ENCODE results near the gene SERPINA4. TPM values are rescaled to one million over a fixed set of nuclear protein-coding genes. Genes with fewer than 3 reads are reported as not detected.

SERPINA4 gene
- polyA plus RNA-seq, 1 donor from 2014 or later, result not detected

- Histone ChIP-seq H3K27ac (ENCODE audit: low read length) (no peak overlapping the region), H2AFZ (ENCODE audit: low read depth, low read length) (no peak overlapping the region), H3K4me2 (ENCODE audit: low read length) (no peak overlapping the region), H3K9me2 (ENCODE audit: insufficient read depth, low read length) (no peaks in the 10 kb centered on the region), H3K36me3 (ENCODE audit: insufficient read depth, low read length) (no peaks in the 10 kb centered on the region), H3K9ac (ENCODE audit: low read length) (no peak overlapping the region), H3K79me2 (replicated peaks; ENCODE audit: insufficient read depth, low read length) (no peaks in the 10 kb centered on the region), H3K27me3 (ENCODE audit: insufficient read depth, low read depth, low read length) (no peaks in the 10 kb centered on the region), H4K20me1 (ENCODE audit: insufficient read depth) (no peaks in the 10 kb centered on the region), H3F3A (ENCODE audit: insufficient read depth, low read length, poor library complexity, severe bottlenecking) (no peaks in the 10 kb centered on the region), H3K4me3 (ENCODE audit: low read length) (no peak overlapping the region), H3K9me3 (ENCODE audit: low read length) (no peaks in the 10 kb centered on the region)
- TF ChIP-seq EP300 (conservative IDR thresholded peaks at IDR 0.05; ENCODE audit: poor library complexity, severe bottlenecking), result no peak
- no peak for TF ChIP-seq CTCF (IDR thresholded peaks at IDR 0.05; ENCODE audit: poor library complexity, severe bottlenecking)
- TF ChIP-seq MXI1 (conservative IDR thresholded peaks at IDR 0.05; ENCODE audit: poor library complexity, severe bottlenecking), result no peak
- TF ChIP-seq RAD21 (conservative IDR thresholded peaks at IDR 0.05), result no peak
- TF ChIP-seq SMC3 (conservative IDR thresholded peaks at IDR 0.05; ENCODE audit: poor library complexity), result no peak
Observed at GRCh38 chr14:94588311-94588710, 27.1 kb downstream of the SERPINA4 start.

- Histone ChIP-seq H3K9me3 (ENCODE audit: low read length) (no peaks in the 10 kb centered on the region), H2AFZ (ENCODE audit: low read depth, low read length) (no peak overlapping the region), H3K4me3 (ENCODE audit: low read length) (no peak overlapping the region), H3K27me3 (ENCODE audit: insufficient read depth, low read depth, low read length) (no peaks in the 10 kb centered on the region), H3K9me2 (ENCODE audit: insufficient read depth, low read length) (no peaks in the 10 kb centered on the region), H4K20me1 (ENCODE audit: insufficient read depth) (no peaks in the 10 kb centered on the region), H3K27ac (ENCODE audit: low read length) (no peak overlapping the region), H3K36me3 (ENCODE audit: insufficient read depth, low read length) (no peaks in the 10 kb centered on the region), H3K9ac (ENCODE audit: low read length) (no peak overlapping the region), H3F3A (ENCODE audit: insufficient read depth, low read length, poor library complexity, severe bottlenecking) (no peaks in the 10 kb centered on the region), H3K4me2 (ENCODE audit: low read length) (no peak overlapping the region), H3K79me2 (replicated peaks; ENCODE audit: insufficient read depth, low read length) (no peaks in the 10 kb centered on the region)
- TF ChIP-seq POLR2AphosphoS5 (IDR thresholded peaks at IDR 0.05), result no peak
Observed at GRCh38 chr14:94591073-94591472, 29.8 kb downstream of the SERPINA4 start.

GRCh38 chr14:94591871-94592270 is 30.6 kb downstream of the SERPINA4 start:
- Histone ChIP-seq H3K27ac (ENCODE audit: low read length) (no peak overlapping the region), H3F3A (ENCODE audit: insufficient read depth, low read length, poor library complexity, severe bottlenecking) (no peaks in the 10 kb centered on the region), H3K9me2 (ENCODE audit: insufficient read depth, low read length) (no peaks in the 10 kb centered on the region), H2AFZ (ENCODE audit: low read depth, low read length) (no peak overlapping the region), H3K4me3 (ENCODE audit: low read length) (no peak overlapping the region), H3K9ac (ENCODE audit: low read length) (no peak overlapping the region), H4K20me1 (ENCODE audit: insufficient read depth) (no peaks in the 10 kb centered on the region), H3K9me3 (ENCODE audit: low read length) (no peaks in the 10 kb centered on the region), H3K79me2 (replicated peaks; ENCODE audit: insufficient read depth, low read length) (no peaks in the 10 kb centered on the region), H3K4me2 (ENCODE audit: low read length) (no peak overlapping the region), H3K27me3 (ENCODE audit: insufficient read depth, low read depth, low read length) (no peaks in the 10 kb centered on the region), H3K36me3 (ENCODE audit: insufficient read depth, low read length) (no peaks in the 10 kb centered on the region)
- TF ChIP-seq EZH2 (IDR thresholded peaks at IDR 0.05; ENCODE audit: borderline replicate concordance, insufficient read depth, low read length, poor library complexity, severe bottlenecking) (no peak), EP300 (conservative IDR thresholded peaks at IDR 0.05; ENCODE audit: poor library complexity, severe bottlenecking) (no peak), MXI1 (conservative IDR thresholded peaks at IDR 0.05; ENCODE audit: poor library complexity, severe bottlenecking) (no peak), TAF1 (IDR thresholded peaks at IDR 0.05; ENCODE audit: low read depth) (no peak), REST (IDR thresholded peaks at IDR 0.05; ENCODE audit: borderline replicate concordance) (no peak), RAD21 (conservative IDR thresholded peaks at IDR 0.05) (no peak), POLR2AphosphoS5 (IDR thresholded peaks at IDR 0.05) (no peak), CTCF (IDR thresholded peaks at IDR 0.05; ENCODE audit: poor library complexity, severe bottlenecking) (no peak), SMC3 (conservative IDR thresholded peaks at IDR 0.05; ENCODE audit: poor library complexity) (no peak)
